ENCODE results near the gene PTK6. TPM values are rescaled to one million over a fixed set of nuclear protein-coding genes. Genes with fewer than 3 reads are reported as not detected.

PTK6 gene
- under 1 TPM in 3 of 4 donors, not detected in 1; 0.38 to 0.68 (median 0.66) TPM for total RNA-seq

GRCh38 chr20:63536997-63537524, at the start of gene PTK6:
Gene PTK6 (minus strand): TSS chr20:63537376. CDS start chr20:63537314, 62 bp downstream.
- TF ChIP-seq CTCF (IDR thresholded peaks at IDR 0.05; ENCODE audit: low read depth) = no peak

- no peak for TF ChIP-seq CTCF (IDR thresholded peaks at IDR 0.05; ENCODE audit: low read depth)
Observed at GRCh38 chr20:63586797-63587196, 49.6 kb upstream of the PTK6 start.

- no peak for TF ChIP-seq CTCF (IDR thresholded peaks at IDR 0.05; ENCODE audit: low read depth)
Observed at GRCh38 chr20:63585616-63586565, 48.7 kb upstream of the PTK6 start.

- TF ChIP-seq CTCF (IDR thresholded peaks at IDR 0.05; ENCODE audit: low read depth) = no peak
Observed at GRCh38 chr20:63582382-63583063, 45.3 kb upstream of the PTK6 start.

- no peak for TF ChIP-seq CTCF (IDR thresholded peaks at IDR 0.05; ENCODE audit: low read depth)
Observed at GRCh38 chr20:63580796-63581461, 43.8 kb upstream of the PTK6 start.

DNA sequence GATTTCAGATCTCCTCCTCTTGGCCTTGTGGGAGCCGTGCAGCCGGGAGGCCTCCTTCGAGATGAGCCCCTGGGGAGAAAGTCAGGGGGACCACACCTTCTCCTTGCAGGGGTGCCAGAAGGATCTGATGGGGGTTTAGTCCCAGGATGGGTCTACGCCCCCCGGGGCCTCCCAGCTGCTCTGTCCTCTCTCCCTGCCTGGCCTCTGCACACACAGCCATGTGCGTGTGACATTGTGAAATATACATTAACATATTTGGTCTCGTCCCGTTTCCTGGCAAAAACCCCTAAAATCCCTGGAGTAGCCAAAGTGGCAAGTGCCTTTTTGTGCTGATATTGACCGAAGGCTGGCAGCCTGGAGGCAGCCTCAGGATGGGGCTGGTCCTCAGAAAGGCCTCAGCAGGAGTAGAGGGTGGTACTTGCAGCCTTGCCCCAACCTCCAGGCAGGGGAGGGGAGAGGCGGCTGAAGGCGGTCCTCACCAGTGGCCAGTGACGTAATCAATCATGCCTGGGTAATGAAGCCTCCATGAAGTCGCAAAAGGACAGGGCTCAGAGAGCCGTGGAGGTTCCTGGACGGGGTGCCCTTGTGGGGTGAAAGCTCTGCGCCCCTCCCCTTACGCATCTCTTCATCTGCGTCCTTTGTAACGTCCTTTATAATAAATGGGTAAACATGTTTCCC, 42.0 kb upstream of the PTK6 start:
- TF ChIP-seq CTCF (IDR thresholded peaks at IDR 0.05; ENCODE audit: low read depth) = no peak

Data from subcutaneous adipose tissue (tissue), 4 donors.